Measurements from ENCODE around the gene OSBP2.
"Not testable (repeated sequence)": the region's sequence is repeated elsewhere in the genome, so short reads cannot be mapped to it uniquely, and the experiment has no call there.

Gene OSBP2

GRCh38 chr22:30718938-30719337 is 24.3 kb downstream of the OSBP2 start:
- DNase-seq (ENCODE audit: low read depth, low spot score) = no peak

- DNase-seq (ENCODE audit: low read depth, low spot score) = no peak
Measured at GRCh38 chr22:30720263-30720837, 25.7 kb downstream of the OSBP2 start.

GRCh38 chr22:30721741-30722140 is 27.1 kb downstream of the OSBP2 start:
- no peak for DNase-seq (ENCODE audit: low read depth, low spot score)

DNA sequence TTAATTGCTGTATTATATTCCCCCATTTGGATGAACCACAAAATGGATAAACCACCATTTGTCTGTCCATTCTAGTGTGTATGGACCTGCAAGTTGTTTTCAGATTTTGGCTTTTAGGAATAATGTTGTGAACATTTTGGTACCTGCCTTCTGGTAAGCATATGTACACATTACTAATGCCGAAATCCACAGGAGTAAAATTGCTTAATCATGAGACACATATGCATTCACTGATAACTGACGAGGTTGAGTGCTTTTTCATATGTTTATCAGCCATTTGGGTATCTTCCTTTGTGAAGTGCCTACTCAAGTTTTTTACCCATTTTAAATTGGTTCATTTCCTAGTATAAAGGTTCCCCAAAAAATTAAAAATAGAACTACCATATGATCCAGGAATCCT is 34.2 kb downstream of the OSBP2 start:
- DNase-seq (ENCODE audit: low read depth, low spot score) = no peak

- no peak for DNase-seq (ENCODE audit: low read depth, low spot score)
Measured at GRCh38 chr22:30731658-30732057, 37.0 kb downstream of the OSBP2 start.

- no peak for DNase-seq (ENCODE audit: low read depth, low spot score)
Measured at GRCh38 chr22:30732426-30732825, 37.8 kb downstream of the OSBP2 start.

GRCh38 chr22:30733181-30733631 is 38.5 kb downstream of the OSBP2 start:
- no peak for DNase-seq (ENCODE audit: low read depth, low spot score)

GRCh38 chr22:30740007-30740406 is 45.3 kb downstream of the OSBP2 start:
- not testable (repeated sequence) for DNase-seq (ENCODE audit: low read depth, low spot score)

DNA sequence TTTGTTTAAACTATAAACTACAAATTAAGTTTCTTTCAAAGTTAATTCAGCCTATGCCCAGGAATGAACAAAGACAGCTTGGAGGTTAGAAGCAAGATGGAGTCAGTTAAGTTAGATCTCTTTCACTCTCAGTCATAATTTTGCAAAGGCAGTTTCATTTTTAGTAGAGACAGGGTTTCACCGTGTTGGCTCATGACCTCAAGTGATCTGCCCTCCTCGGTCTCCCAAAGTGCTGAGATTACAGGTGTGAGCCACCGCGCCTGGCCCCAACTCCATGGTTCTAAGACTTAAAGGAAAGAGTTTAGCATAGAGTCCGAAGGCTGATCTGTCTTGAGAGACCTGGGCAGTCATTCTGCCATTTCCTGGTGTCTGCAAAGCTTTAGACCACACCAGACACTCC is 45.8 kb downstream of the OSBP2 start:
- DNase-seq (ENCODE audit: low read depth, low spot score) = not testable (repeated sequence)

DNA sequence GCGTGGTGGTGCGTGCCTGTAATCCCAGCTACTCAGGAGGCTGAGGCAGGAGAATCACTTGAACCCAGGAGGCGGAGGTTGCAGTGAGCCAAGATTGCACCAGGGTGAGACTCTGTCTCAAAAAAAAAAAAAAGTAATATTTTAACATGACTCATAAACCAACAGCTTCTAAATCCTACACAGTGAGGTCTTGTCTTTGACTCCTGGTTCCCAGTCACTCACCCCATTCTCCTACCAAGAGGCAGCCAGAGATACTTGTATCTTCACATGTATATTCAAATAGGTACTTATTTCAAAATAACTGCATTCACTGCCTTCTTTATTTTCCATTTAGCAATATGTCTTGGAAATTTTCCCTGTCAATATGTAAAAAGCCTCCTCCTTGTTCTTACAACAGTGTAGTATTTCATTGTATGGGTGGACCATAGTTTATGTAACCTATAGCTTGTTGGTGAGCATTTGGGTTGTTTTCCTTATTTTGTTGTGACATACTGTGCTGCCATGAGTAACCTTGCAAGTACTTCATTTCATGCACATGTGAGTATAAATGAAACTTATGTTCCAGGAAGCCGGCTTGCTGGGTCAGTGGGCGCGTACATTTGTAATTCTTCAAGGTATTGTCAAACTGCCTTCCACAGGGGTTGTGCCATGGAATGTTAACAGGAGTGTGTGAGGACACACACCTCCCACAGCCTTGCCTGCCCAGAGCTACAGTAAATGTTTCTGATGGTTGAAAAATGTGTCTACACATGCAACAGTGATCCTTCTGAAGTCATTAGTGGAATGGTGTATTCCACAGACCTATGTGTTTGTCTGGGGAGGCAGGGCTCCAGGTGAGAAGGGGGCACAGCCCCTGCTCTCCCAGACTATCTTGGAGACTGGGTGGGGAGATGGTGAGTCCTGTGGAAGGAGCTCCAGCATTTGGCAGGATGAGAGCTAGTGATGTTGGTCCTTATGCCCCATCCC is 47.9 kb downstream of the OSBP2 start:
- no peak for DNase-seq (ENCODE audit: low read depth, low spot score)

DNA sequence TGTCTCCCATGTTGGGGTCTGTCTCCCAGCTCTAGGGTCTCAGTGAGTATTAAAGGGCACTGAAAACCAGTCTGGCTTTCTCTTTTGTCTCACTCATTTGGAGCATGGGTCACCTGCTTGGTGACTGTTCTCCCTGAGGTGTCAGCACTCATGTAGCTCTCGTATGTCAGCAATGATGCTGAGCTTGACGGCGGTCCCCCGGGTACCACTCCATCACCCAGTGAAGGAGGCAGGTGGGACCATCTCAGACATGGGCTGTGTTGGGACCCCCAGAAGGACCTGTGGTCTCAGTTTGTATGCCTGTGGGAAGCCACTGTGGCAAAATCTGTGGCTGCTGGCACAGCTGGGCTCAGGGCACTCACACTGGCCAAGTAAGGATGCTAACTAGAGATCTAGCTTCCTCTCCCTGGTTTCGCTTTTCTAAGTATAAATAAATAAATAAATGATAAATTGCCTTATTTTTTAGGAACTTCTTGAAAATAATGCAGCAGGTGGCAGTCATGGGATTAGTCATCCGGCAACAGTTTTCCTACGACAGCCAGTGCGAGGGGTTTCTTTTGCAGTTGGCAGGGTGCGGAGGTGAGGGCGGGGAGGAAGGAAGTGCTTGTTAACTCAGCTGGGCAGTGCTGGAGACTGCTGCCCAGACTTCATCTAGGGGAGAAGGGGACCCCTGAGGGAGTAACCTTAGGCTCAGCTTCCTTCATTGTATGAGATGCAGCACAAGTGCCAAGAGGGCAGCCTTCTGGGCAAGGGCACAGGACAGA is 48.8 kb downstream of the OSBP2 start:
- DNase-seq (ENCODE audit: low read depth, low spot score) = no peak

DNA sequence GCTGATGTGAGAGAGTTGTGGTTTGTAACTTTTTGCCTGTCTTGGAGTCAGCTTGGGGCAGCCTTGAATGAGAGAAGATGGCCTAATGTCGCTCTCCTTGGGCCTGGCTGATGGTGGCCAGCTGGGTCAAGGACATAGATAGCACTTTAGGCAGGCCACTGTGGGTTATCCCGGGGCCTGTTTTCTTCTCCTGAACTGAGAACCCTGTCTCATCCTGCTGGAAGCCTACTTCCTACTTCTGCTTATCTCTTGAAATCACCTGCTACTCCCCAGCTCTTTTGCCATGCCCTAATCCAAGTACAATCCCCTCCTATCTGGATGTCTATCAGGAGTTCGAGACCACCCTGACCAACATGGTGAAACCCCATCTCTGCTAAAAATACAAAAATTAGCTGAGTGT is 49.5 kb downstream of the OSBP2 start:
- DNase-seq (ENCODE audit: low read depth, low spot score) = no peak

GRCh38 chr22:30747493-30747892 is 52.8 kb downstream of the OSBP2 start:
- DNase-seq (ENCODE audit: low read depth, low spot score) = no peak

DNA sequence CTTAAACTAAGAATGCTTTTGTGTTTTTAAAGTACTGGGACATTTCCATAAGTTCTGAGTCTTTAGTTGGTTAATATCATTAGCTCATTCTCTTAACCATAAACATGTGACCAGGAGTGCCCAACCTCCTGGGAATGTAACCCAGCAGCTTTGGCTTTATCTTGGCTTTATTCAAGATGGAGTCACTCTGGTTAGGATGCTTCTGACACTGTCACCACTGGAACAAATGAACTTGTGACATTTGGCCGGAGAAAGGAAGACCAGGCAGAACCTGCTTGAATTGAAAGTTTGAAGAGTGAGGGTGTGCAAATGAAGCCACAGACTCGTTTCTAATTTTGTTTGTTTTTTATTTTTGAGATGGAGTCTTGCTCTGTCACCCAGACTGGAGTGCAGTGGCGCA is 54.6 kb downstream of the OSBP2 start:
- DNase-seq (ENCODE audit: low read depth, low spot score) = no peak

- DNase-seq (ENCODE audit: low read depth, low spot score) = no peak
Measured at GRCh38 chr22:30749849-30750248, 55.2 kb downstream of the OSBP2 start.

DNA sequence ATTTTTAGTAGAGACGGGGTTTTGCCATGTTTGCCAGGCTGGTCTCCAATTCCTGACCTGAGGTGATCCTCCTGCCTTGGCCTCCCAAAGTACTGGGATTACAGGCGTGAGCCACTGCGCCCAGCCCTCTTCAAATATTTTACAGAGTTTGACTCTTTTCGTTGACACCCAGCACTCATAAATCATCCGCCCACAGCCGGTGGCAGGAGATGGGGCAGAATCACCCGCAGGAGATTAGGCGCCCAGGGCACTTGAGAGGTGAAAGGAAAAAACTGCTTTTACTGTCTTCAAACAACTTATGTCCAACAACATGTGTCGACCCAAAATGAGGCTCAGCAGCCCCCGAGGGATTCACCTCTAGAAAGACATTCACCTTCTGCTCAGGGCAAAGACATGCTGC is 56.9 kb downstream of the OSBP2 start:
- DNase-seq (ENCODE audit: low read depth, low spot score) = no peak

DNA sequence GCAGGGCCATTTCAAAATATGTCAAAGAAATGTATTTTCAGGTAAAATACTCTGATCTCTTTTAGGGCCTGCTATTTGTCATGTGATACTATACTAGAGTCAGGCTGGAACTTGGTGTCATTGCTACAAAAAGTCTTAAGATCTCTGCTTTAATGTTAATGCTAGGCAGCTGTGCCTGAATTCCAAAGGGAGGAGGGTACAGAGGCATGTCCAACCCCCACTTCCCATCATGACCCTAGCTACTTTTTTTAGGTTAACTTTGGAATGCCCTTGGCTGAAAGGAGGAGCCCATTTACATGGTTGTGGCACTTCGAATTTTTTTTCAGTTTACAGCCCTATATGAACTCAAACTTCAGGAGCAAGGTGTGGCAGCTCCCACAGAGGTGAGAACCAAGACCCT is 58.1 kb downstream of the OSBP2 start:
- DNase-seq (ENCODE audit: low read depth, low spot score) = no peak

GRCh38 chr22:30753701-30754100 is 59.0 kb downstream of the OSBP2 start:
- DNase-seq (ENCODE audit: low read depth, low spot score) = no peak

- DNase-seq (ENCODE audit: low read depth, low spot score) = no peak
Measured at GRCh38 chr22:30754521-30754920, 59.8 kb downstream of the OSBP2 start.

DNA sequence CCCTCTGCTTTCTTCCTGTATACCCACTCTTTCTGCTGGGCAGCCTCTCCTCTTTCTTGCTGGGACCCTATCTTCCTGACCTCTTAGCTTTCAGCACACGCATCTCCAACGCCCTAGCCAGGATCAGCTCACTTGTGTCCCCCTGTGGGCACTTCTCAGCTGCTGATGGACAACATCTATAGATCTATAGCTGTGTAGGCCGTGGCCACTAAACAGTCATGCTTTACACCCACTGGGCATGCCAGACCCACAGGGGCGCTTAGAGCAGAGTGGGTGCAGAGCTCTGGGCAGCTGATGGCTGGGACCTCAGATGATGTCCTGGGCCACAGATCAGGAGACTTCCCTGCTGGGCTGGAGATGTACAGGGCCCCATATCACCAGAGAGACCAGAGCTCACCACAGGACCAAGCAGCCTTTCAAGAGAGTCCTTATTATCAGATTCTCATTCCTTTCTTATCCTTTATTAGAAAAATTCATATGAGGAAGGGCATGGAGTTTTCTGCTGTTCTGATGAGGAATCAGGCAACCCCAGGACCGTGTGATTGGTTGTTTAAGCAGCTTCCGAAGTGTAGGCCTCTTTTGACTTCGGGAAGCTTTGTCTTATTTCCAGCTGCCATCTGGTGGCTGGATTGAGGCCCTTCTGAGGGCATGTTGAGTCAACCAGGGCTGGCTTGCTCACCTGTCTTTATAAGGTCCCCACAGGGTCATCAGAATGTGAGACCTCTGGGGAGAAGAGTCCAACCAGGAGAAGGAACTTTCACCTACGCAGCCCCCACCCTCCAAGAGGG is 60.5 kb downstream of the OSBP2 start:
- peak; percentile 47 for DNase-seq (ENCODE audit: low read depth, low spot score)

DNA sequence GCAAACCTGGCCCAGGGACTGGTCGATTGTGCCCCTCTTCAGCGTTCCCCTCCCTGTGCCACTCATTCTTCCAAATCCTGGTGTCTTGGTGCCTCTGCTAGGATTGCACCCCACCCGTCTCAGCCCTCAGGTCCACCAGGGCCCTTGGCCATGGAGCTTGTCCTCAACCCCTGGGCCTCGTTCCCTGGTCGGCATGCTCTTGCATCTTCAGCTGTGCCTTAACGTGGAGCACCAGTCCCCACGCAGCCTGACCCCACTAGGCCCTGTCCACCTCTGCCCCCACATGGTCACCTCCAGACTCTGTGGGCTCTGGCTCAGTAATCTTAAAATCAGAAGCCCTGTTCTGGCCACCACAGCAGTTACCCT is 61.1 kb downstream of the OSBP2 start:
- DNase-seq (ENCODE audit: low read depth, low spot score) = no peak

All from iPS DF 19.7 (cell line).